ENCODE measurements around the gene LHX1. TPM values are rescaled to one million over a fixed set of nuclear protein-coding genes. Genes with fewer than 3 reads are reported as not detected.

LHX1 gene
- total and polyA plus RNA-seq, 12 donors: 0.11 TPM; not detected in 11

DNA sequence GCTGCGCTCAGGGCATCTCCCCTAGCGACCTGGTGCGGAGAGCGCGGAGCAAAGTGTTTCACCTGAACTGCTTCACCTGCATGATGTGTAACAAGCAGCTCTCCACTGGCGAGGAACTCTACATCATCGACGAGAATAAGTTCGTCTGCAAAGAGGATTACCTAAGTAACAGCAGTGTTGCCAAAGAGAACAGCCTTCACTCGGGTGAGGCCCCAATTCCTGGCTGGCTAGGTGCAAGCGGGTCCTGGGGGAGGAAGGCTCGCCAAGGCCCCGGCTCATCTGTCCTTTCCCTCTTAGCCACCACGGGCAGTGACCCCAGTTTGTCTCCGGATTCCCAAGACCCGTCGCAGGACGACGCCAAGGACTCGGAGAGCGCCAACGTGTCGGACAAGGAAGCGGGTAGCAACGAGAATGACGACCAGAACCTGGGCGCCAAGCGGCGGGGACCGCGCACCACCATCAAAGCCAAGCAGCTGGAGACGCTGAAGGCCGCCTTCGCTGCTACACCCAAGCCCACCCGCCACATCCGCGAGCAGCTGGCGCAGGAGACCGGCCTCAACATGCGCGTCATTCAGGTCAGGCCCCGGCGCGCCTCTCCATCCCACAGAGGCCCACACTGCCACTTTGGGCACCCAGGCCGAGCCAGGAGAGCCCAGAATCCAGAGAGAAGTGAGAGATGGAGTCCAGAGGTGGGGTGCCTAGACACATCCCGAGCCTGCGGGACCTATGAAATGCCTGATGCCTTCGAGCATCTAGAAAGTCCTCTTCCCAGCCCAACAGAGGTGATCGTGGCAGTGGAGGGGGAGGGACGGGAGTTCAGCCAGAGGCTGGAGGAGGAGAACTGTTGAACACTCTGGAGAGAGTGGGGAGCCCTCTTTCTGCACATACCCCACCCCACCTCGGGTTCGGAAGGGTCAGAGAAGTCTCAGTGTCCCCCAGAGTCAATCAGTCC is 3.3 kb downstream of the LHX1 start:
- Histone ChIP-seq H3K27ac (no peak overlapping the region), H3K27me3 (peaks cover 92 to 100% (median 100%) of the 10 kb centered on the region in 7 donors), H3K9me3 (no peaks in the 10 kb centered on the region), H3K36me3 (no peaks in the 10 kb centered on the region), H3K4me1 (peaks cover 29 to 66% (median 50%) of the 10 kb centered on the region in 9 donors), H3K4me3 (no peak overlapping the region)
- ATAC-seq (no peak), DNase-seq (no peak)
- 5 to 8% methylated on average over 52 of the region's 52 CpGs for WGBS, 2 donors
- intact Hi-C loops (cut with DNase I): no loop called here
- TF ChIP-seq, protein P1, sequence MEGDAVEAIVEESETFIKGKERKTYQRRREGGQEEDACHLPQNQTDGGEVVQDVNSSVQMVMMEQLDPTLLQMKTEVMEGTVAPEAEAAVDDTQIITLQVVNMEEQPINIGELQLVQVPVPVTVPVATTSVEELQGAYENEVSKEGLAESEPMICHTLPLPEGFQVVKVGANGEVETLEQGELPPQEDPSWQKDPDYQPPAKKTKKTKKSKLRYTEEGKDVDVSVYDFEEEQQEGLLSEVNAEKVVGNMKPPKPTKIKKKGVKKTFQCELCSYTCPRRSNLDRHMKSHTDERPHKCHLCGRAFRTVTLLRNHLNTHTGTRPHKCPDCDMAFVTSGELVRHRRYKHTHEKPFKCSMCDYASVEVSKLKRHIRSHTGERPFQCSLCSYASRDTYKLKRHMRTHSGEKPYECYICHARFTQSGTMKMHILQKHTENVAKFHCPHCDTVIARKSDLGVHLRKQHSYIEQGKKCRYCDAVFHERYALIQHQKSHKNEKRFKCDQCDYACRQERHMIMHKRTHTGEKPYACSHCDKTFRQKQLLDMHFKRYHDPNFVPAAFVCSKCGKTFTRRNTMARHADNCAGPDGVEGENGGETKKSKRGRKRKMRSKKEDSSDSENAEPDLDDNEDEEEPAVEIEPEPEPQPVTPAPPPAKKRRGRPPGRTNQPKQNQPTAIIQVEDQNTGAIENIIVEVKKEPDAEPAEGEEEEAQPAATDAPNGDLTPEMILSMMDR (IDR thresholded peaks at IDR 0.05): no peak

GRCh38 chr17:36941265-36942010 is 4.2 kb downstream of the LHX1 start:
- Histone ChIP-seq H3K4me1 (peaks cover 22 to 61% (median 42%) of the 10 kb centered on the region in 9 donors), H3K4me3 (peak overlapping the region in 2 of 10 donors; percentile 12 to 42), H3K36me3 (no peaks in the 10 kb centered on the region), H3K27ac (no peak overlapping the region), H3K9me3 (no peaks in the 10 kb centered on the region), H3K27me3 (peaks cover 83 to 100% (median 100%) of the 10 kb centered on the region in 7 donors)
- TF ChIP-seq, protein P1 (IDR thresholded peaks at IDR 0.05): no peak
- ATAC-seq (no peak), DNase-seq (no peak)
- intact Hi-C loops (cut with DNase I): no loop called here
- 17 to 20% methylated on average over 17 of the region's 17 CpGs for WGBS, 2 donors

DNA sequence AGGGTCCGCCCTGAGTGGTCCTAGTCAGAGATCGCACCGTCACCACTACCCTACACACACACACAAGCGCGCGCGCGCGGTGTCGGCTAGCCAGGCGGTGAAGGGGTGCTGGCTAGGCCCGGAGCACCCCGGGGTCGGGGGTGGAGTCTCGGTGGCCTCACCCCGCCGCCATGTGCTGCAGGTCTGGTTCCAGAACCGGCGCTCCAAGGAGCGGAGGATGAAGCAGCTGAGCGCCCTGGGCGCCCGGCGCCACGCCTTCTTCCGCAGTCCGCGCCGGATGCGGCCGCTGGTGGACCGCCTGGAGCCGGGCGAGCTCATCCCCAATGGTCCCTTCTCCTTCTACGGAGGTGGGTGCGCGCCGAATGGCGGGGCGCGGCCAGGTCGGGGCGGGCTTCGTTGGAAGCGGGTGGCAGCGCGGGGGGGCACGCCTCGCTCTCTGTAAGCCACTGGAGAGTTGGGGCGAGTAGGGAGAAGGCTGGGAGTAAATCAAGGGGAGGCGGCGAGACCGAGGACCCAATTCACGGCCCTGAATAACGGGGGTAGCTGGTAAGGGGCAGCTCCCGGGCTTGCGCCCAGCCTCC is 4.8 kb downstream of the LHX1 start:
- peak overlapping the region in 9 of 10 donors; percentile 9 to 42 (median 28) for H3K4me3 ChIP-seq
- TF ChIP-seq, protein P1 (IDR thresholded peaks at IDR 0.05): no peak
- no peaks in the 10 kb centered on the region for H3K36me3 ChIP-seq
- no peaks in the 10 kb centered on the region for H3K9me3 ChIP-seq
- H3K27ac ChIP-seq: no peak overlapping the region
- 2 to 4% methylated on average over 48 to 57 of the region's 57 CpGs for WGBS, 2 donors
- peaks cover 80 to 100% (median 100%) of the 10 kb centered on the region in 7 donors for H3K27me3 ChIP-seq
- H3K4me1 ChIP-seq: peaks cover 15 to 54% (median 35%) of the 10 kb centered on the region in 9 donors
- intact Hi-C loops (cut with DNase I): no loop called here
- ATAC-seq (peak in 3 of 8 donors; percentile 12 to 44 (median 44)), DNase-seq (no peak)

- DNase-seq (no peak), ATAC-seq (no peak)
- TF ChIP-seq, protein P1 (IDR thresholded peaks at IDR 0.05): no peak
- intact Hi-C loops (cut with DNase I): no loop called here
- Histone ChIP-seq H3K36me3 (no peaks in the 10 kb centered on the region), H3K27me3 (peaks cover 74 to 100% (median 100%) of the 10 kb centered on the region in 7 donors), H3K4me1 (peaks cover 12 to 49% (median 30%) of the 10 kb centered on the region in 9 donors), H3K4me3 (peak overlapping the region in 9 of 10 donors; percentile 9 to 42 (median 28)), H3K9me3 (no peaks in the 10 kb centered on the region), H3K27ac (no peak overlapping the region)
- WGBS, 2 donors: 2 to 5% methylated on average over 51 to 59 of the region's 59 CpGs
Observed at GRCh38 chr17:36942631-36943125, 5.4 kb downstream of the LHX1 start.

All from heart right ventricle (tissue), 16 donors.